Suprapubic skin (tissue), 3 donors: ENCODE measurements around the gene RAMACL.

ENCODE experiments used
- POLR2AphosphoS5 ChIP-seq, 3 donors: sonication (generic); formaldehyde crosslinking; IDR thresholded peaks; one replicate each; pipeline ENCODE4 v1.6.1; 2017; ENCODE audit warnings: antibody characterized with exemption in 3 of 3
- TF ChIP-seq, protein P1 (sequence below), 2 donors: fragments of 200-600 bp in 1 of 2; fragments of 450-650 bp in 1 of 2; sonication (generic) in 1 of 2; IDR thresholded peaks; one replicate each; pipeline ENCODE4 v1.5.1; 2016 to 2019; ENCODE audit warnings: antibody characterized with exemption in 2 of 2, mild to moderate bottlenecking in 1 of 2, moderate library complexity in 1 of 2

DNA sequence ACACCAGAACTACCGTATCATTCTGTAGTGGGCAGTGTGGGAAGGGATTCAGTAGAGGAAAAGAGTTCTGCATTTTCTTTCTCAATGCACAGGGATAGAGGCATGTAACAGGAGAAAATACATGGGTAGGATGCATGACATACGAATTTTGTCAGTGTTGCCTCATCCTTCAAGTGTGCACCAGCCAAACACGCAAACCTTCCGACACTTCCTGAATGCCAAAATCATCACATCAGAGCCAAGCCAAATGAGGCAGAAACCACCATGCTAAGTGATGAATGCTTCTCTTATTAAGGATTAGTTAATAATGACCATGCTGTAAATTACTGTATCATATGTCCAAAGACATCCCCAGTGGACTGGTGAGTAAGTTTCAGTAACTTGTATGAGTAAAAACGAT is 27.3 kb downstream of the RAMACL start:
- TF ChIP-seq, protein P1, sequence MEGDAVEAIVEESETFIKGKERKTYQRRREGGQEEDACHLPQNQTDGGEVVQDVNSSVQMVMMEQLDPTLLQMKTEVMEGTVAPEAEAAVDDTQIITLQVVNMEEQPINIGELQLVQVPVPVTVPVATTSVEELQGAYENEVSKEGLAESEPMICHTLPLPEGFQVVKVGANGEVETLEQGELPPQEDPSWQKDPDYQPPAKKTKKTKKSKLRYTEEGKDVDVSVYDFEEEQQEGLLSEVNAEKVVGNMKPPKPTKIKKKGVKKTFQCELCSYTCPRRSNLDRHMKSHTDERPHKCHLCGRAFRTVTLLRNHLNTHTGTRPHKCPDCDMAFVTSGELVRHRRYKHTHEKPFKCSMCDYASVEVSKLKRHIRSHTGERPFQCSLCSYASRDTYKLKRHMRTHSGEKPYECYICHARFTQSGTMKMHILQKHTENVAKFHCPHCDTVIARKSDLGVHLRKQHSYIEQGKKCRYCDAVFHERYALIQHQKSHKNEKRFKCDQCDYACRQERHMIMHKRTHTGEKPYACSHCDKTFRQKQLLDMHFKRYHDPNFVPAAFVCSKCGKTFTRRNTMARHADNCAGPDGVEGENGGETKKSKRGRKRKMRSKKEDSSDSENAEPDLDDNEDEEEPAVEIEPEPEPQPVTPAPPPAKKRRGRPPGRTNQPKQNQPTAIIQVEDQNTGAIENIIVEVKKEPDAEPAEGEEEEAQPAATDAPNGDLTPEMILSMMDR (IDR thresholded peaks at IDR 0.05), result no peak
- no peak for TF ChIP-seq POLR2AphosphoS5 (IDR thresholded peaks at IDR 0.05)
